Measurements from ENCODE around the gene UPP1. TPM values are rescaled to one million over a fixed set of nuclear protein-coding genes. Genes with fewer than 3 reads are reported as not detected.
A peak's percentile ranks its signal among the peaks of the same experiment; 100 is the strongest.
"Not testable (repeated sequence)": the region's sequence is repeated elsewhere in the genome, so short reads cannot be mapped to it uniquely, and the experiment has no call there.

UPP1 gene
- polyA plus RNA-seq, 1 donor, result 10.6 TPM

DNA sequence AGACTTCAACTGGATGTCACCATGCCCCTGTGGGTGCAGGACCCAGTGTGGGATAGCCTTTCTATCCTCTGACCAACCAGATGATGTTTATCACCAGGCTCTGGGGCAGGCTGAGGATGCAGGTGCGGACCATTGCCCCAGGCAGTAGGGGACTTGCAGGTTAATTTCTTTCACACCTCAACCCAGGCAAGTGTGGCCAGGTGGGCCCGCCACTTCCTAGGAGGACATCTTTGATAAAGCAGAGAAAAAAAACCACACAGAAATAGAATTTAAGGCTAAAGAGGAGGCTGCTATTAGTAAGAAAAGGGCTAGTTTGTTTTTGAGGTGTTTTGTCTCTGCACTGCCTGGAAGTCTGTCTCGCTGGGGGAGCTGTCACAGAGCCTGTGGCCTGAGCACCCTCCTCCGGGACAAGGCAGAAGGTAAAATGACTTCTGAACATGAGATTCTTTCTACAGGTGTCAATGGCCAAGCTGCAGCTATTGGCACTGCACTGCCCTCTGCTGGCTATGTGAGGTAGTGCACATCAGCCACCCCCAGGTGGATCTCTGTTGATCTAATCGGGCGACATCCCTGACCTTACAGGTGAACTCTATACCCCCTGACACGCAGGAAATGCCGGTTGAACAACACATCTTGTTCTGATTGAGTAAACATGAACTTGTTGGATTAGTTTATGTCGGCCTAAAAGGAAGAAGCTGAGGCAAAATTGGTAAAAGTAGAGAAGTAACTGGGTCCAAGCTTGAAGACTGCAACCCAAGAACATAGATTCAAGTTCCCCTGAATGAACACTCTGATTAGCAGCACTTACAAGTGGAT is 21.0 kb downstream of the UPP1 start:
- Histone ChIP-seq H3K4me3 (ENCODE audit: low read length) (no peak overlapping the region), H3K27me3 (ENCODE audit: control insufficient read depth, insufficient read depth, low read length) (no peaks in the 10 kb centered on the region), H3K36me3 (ENCODE audit: control insufficient read depth, insufficient read depth, low read length) (peaks cover 9% of the 10 kb centered on the region), H3K27ac (ENCODE audit: low read length) (no peak overlapping the region), H3K9me3 (ENCODE audit: control insufficient read depth, low read depth, low read length) (no peaks in the 10 kb centered on the region), H3K4me1 (ENCODE audit: control insufficient read depth, insufficient read depth, low read length) (peaks cover 3% of the 10 kb centered on the region)
- DNase-seq, result peak; percentile 59 to 72
- no CpG with 5 or more reads among the region's 9 CpGs for WGBS (ENCODE audit: insufficient coverage, low lambda C conversion rate)

DNA sequence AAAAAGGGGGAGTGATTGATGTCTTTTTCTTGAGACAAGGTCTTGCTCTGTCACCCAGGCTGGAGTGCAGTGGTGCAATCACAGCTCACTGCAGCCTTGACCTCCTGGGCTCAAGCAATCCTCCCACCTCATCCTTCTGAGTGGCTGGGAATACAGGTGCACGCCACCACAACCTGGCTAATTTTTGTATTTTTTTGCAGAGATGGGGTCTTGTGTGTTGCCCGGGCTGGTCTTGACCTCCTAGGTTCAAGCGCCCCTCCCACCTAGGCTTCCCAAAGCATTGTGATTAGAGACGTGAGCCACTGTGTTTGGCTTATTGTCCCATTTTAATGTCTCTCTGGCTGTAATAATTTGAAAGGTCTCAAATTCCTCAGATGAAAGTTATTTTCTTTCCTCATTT is 21.8 kb downstream of the UPP1 start:
- peaks cover 9% of the 10 kb centered on the region for H3K36me3 ChIP-seq (ENCODE audit: control insufficient read depth, insufficient read depth, low read length)
- H3K9me3 ChIP-seq (ENCODE audit: control insufficient read depth, low read depth, low read length), result no peaks in the 10 kb centered on the region
- peaks cover 3% of the 10 kb centered on the region for H3K4me1 ChIP-seq (ENCODE audit: control insufficient read depth, insufficient read depth, low read length)
- DNase-seq, result no peak
- H3K4me3 ChIP-seq (ENCODE audit: low read length), result no peak overlapping the region
- WGBS (ENCODE audit: insufficient coverage, low lambda C conversion rate), result no CpG with 5 or more reads among the region's 4 CpGs
- no peak overlapping the region for H3K27ac ChIP-seq (ENCODE audit: low read length)
- H3K27me3 ChIP-seq (ENCODE audit: control insufficient read depth, insufficient read depth, low read length), result no peaks in the 10 kb centered on the region

DNA sequence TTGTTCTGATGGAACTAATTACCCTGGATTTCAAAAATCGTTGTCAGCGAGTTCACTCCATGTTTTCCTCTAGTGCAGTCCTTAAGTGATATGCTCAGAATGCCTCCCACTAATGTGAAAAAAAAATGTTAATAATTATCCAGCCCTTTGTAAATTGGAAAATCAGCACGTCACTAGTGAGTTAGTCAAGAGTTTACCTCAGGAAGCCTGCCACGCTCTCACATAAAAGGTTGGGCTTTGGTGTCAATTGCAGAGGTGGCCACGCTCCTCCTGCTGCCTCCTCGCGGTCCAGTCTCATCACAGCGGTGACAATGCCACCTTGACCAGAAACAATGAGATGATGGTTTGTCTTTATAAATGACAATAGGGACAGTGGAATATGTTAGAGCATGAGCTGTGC is 22.5 kb downstream of the UPP1 start:
- DNase-seq, result peak in 1 of 2 donors; percentile 62
- no peak overlapping the region for H3K27ac ChIP-seq (ENCODE audit: low read length)
- no peak overlapping the region for H3K4me3 ChIP-seq (ENCODE audit: low read length)
- peaks cover 3% of the 10 kb centered on the region for H3K4me1 ChIP-seq (ENCODE audit: control insufficient read depth, insufficient read depth, low read length)
- H3K36me3 ChIP-seq (ENCODE audit: control insufficient read depth, insufficient read depth, low read length), result peaks cover 9% of the 10 kb centered on the region
- WGBS (ENCODE audit: insufficient coverage, low lambda C conversion rate), result no CpG with 5 or more reads among the region's 8 CpGs
- H3K9me3 ChIP-seq (ENCODE audit: control insufficient read depth, low read depth, low read length), result no peaks in the 10 kb centered on the region
- H3K27me3 ChIP-seq (ENCODE audit: control insufficient read depth, insufficient read depth, low read length), result no peaks in the 10 kb centered on the region

DNA sequence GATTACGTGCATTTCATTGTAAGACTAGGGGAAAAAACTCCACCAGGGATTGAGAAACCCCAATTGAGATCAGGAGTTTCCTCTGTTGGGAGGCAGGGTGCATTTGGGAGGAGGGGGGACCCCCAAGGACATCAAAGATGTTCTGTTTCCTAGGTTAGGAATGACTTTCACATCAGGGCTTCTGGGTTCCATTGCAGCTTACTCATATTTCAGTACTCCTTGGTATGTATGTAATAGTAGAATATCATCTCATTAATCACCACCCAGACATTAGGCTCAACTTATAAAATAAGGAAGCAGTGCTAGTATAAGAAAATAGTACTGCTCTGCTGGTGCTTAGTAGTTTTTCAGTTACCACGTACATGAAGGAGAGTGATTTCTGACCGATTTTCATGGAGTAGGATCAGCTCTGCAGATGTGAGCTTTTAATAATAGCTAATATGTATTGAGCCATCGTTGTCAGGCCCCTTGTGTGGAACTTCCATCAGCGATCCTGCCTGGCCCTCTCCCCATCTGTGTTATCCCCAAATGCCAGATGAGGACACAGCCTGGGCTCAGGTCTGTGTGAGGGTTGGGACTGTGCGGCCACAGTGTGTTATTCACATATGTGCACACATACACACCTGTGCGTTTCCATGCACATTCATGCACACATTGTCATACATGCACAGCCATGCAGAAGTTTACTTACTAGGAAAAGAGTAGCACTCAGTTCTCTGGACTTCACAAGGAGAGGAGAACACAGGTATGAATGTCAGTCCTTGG is 23.5 kb downstream of the UPP1 start:
- no peak overlapping the region for H3K27ac ChIP-seq (ENCODE audit: low read length)
- H3K27me3 ChIP-seq (ENCODE audit: control insufficient read depth, insufficient read depth, low read length), result no peaks in the 10 kb centered on the region
- no peaks in the 10 kb centered on the region for H3K9me3 ChIP-seq (ENCODE audit: control insufficient read depth, low read depth, low read length)
- DNase-seq, result no peak
- H3K4me1 ChIP-seq (ENCODE audit: control insufficient read depth, insufficient read depth, low read length), result peaks cover 3% of the 10 kb centered on the region
- H3K36me3 ChIP-seq (ENCODE audit: control insufficient read depth, insufficient read depth, low read length), result peaks cover 3% of the 10 kb centered on the region
- no peak overlapping the region for H3K4me3 ChIP-seq (ENCODE audit: low read length)
- no CpG with 5 or more reads among the region's 7 CpGs for WGBS (ENCODE audit: insufficient coverage, low lambda C conversion rate)

DNA sequence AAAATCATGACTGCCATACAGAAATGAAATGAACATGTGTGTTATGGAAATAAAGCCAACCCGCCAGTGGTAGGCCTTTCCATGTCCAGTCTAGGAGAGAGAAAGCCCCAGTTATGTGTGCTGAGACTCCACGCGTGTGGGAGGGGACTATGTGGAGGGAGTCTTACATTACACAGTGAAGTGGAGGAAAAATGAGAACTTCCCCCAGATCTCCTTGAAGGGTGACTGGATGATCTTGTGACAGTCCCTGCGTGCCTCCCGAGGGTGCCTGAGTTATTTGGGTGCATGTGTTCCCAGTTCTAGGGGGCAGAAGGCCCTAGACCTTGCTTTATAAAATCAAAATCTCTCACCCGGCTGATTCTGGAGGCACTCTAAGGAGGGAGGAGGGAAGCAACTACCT is 24.2 kb downstream of the UPP1 start:
- Histone ChIP-seq H3K36me3 (ENCODE audit: control insufficient read depth, insufficient read depth, low read length) (no peaks in the 10 kb centered on the region), H3K27me3 (ENCODE audit: control insufficient read depth, insufficient read depth, low read length) (no peaks in the 10 kb centered on the region), H3K4me1 (ENCODE audit: control insufficient read depth, insufficient read depth, low read length) (peaks cover 3% of the 10 kb centered on the region), H3K9me3 (ENCODE audit: control insufficient read depth, low read depth, low read length) (no peaks in the 10 kb centered on the region), H3K27ac (ENCODE audit: low read length) (no peak overlapping the region), H3K4me3 (ENCODE audit: low read length) (no peak overlapping the region)
- no peak for DNase-seq
- no CpG with 5 or more reads among the region's 6 CpGs for WGBS (ENCODE audit: insufficient coverage, low lambda C conversion rate)

DNA sequence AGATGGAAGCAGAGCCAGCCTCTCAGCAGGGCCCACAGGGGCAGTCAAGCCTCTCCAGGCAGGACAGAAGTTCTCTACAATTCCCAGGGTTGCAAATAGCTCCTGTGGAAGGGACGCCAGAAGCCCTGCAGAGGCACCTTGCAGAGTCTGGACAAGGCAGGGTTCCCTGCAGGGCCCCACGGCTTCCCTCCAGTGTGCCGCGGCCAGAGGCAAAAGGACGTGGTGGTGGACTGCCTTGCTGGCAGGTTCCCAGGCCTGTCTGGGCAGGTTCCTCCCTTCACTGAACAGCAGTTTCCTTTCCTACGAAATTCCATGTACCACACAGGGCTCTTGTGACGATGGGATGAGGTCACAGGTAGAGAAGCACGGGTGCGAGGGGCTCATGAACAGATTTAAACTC is 25.1 kb downstream of the UPP1 start:
- WGBS (ENCODE audit: insufficient coverage, low lambda C conversion rate), result no CpG with 5 or more reads among the region's 9 CpGs
- Histone ChIP-seq H3K27me3 (ENCODE audit: control insufficient read depth, insufficient read depth, low read length) (no peaks in the 10 kb centered on the region), H3K9me3 (ENCODE audit: control insufficient read depth, low read depth, low read length) (no peaks in the 10 kb centered on the region), H3K36me3 (ENCODE audit: control insufficient read depth, insufficient read depth, low read length) (no peaks in the 10 kb centered on the region), H3K27ac (ENCODE audit: low read length) (no peak overlapping the region), H3K4me1 (ENCODE audit: control insufficient read depth, insufficient read depth, low read length) (peaks cover 3% of the 10 kb centered on the region), H3K4me3 (ENCODE audit: low read length) (no peak overlapping the region)
- DNase-seq, result no peak

DNA sequence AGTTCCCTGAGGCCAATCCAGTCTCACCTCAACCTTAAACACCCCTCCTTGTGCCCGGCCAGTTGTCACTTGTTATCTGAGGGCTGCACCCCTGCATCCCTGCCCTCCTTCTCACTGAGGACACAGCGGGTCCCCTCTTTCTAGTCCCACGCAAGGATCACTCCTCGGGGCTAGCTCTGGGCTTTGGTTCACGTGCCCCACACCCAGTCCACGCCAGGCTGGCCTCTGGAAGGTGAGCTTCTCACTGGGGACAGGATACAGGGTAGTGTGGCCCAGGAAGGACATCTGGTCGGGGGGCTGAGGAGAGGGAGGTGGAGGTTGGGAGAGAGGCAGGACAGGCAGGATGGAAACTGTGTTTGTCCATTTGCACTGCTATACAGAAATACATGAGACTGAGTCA is 25.5 kb downstream of the UPP1 start:
- WGBS (ENCODE audit: insufficient coverage, low lambda C conversion rate), result no CpG with 5 or more reads among the region's 7 CpGs
- Histone ChIP-seq H3K27ac (ENCODE audit: low read length) (no peak overlapping the region), H3K36me3 (ENCODE audit: control insufficient read depth, insufficient read depth, low read length) (no peaks in the 10 kb centered on the region), H3K4me1 (ENCODE audit: control insufficient read depth, insufficient read depth, low read length) (peaks cover 3% of the 10 kb centered on the region), H3K4me3 (ENCODE audit: low read length) (no peak overlapping the region), H3K9me3 (ENCODE audit: control insufficient read depth, low read depth, low read length) (no peaks in the 10 kb centered on the region), H3K27me3 (ENCODE audit: control insufficient read depth, insufficient read depth, low read length) (no peaks in the 10 kb centered on the region)
- DNase-seq, result no peak

DNA sequence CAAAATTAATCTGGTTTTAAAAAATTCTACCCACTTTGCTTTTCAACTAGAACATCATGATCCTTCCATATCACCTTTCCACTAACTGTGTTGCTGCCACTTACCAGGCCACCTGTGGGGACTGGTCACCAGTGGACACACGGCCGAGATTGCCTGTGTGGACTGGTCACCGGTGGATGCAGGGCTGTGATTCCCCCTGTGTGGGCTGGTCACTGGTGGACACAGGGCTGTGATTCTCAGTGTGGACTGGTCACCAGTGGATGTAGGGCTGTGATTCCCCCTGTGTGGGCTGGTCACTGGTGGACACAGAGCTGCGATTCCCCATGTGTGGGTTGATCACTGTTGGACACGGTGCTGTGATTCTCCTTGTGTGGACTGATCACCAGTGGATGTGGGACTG is 27.0 kb downstream of the UPP1 start:
- no CpG with 5 or more reads among the region's 5 CpGs for WGBS (ENCODE audit: insufficient coverage, low lambda C conversion rate)

DNA sequence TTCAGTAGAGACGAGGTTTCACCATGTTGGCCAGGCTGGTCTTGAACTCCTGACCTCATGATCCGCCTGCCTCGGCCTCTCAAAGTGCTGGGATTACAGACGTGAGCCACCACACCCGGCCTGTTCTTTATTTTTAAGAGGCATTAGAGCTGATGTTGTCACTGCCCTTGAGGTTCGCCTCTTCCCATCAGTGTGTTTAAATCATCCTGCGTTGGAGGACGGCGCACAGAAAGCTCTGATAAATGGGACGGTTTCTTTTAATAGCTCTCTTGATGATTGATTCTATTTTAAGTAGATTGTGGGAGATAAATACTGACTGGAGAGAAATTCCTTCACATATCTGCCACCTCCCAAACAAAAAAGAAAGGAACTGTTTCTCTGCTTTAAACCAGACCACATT is 29.0 kb downstream of the UPP1 start:
- H3K4me3 ChIP-seq (ENCODE audit: low read length), result no peak overlapping the region
- no peaks in the 10 kb centered on the region for H3K9me3 ChIP-seq (ENCODE audit: control insufficient read depth, low read depth, low read length)
- no CpG with 5 or more reads among the region's 10 CpGs for WGBS (ENCODE audit: insufficient coverage, low lambda C conversion rate)
- DNase-seq, result no peak
- no peaks in the 10 kb centered on the region for H3K27me3 ChIP-seq (ENCODE audit: control insufficient read depth, insufficient read depth, low read length)
- H3K27ac ChIP-seq (ENCODE audit: low read length), result no peak overlapping the region
- H3K4me1 ChIP-seq (ENCODE audit: control insufficient read depth, insufficient read depth, low read length), result no peaks in the 10 kb centered on the region
- no peaks in the 10 kb centered on the region for H3K36me3 ChIP-seq (ENCODE audit: control insufficient read depth, insufficient read depth, low read length)

More for the DNA sequence above, 27.0 kb downstream of the UPP1 start:
- Histone ChIP-seq H3K9me3 (ENCODE audit: control insufficient read depth, low read depth, low read length) (no peaks in the 10 kb centered on the region), H3K27me3 (ENCODE audit: control insufficient read depth, insufficient read depth, low read length) (no peaks in the 10 kb centered on the region), H3K4me1 (ENCODE audit: control insufficient read depth, insufficient read depth, low read length) (peaks cover 3% of the 10 kb centered on the region), H3K36me3 (ENCODE audit: control insufficient read depth, insufficient read depth, low read length) (no peaks in the 10 kb centered on the region), H3K27ac (ENCODE audit: low read length) (no peak overlapping the region), H3K4me3 (ENCODE audit: low read length) (no peak overlapping the region)
- no peak for DNase-seq

DNA sequence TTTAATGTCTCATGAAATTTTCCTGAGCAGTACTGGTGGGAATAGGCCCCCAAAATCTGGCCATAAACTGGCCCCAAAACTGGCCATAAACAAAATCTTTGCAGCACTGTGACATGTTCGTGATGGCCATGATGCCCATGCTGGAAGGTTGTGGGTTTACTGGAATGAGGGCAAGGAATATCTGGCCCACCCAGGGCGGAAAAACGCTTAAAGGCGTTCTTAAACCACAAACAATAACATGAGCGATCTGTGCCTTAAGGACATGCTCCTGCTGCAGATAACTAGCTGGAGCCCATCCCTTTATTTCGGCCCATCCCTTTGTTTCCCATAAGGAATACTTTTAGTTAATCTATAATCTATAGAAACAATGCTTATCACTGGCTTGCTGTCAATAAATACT is 31.5 kb downstream of the UPP1 start:
- not testable (repeated sequence) for H3K27me3 ChIP-seq (ENCODE audit: control insufficient read depth, insufficient read depth, low read length); DNase-seq; H3K36me3 ChIP-seq (ENCODE audit: control insufficient read depth, insufficient read depth, low read length); H3K27ac ChIP-seq (ENCODE audit: low read length); H3K9me3 ChIP-seq (ENCODE audit: control insufficient read depth, low read depth, low read length); H3K4me3 ChIP-seq (ENCODE audit: low read length); H3K4me1 ChIP-seq (ENCODE audit: control insufficient read depth, insufficient read depth, low read length)
- no CpG with 5 or more reads among the region's 6 CpGs for WGBS (ENCODE audit: insufficient coverage, low lambda C conversion rate)
